ENCODE measurements around the gene MED26. TPM values are rescaled to one million over a fixed set of nuclear protein-coding genes. Genes with fewer than 3 reads are reported as not detected.

The MED26 gene
- total and polyA plus RNA-seq, 2 of the 8 experiments (the other 6 are each of a cell fraction or from before 2014, with no cell fraction given) = 5.3 to 10.7 TPM

DNA sequence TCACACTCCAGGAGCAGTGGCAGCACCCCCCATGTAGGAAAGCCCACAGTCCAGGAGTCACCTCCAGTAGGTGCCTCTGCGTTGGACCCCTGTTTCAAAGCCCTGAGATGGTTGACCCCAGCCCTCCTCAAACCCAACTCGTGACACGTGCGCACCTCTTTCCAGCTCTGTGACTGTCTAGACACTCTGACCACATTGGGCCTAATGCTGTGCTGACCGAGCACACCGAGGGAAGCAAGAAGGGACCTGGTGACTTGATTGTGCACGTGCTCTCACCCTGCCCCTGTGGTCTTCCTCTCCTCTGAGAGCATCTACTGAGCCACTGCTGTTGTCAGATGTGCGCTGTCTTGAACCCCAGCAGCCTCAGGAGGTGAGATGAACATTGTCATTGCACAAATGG lies 32.9 kb downstream of the MED26 start (continued):
- TF ChIP-seq ATF2 (IDR thresholded peaks at IDR 0.05; ENCODE audit: low read length) (no peak), EGR1 (IDR thresholded peaks at IDR 0.05; ENCODE audit: borderline replicate concordance, low read depth, low read length) (no peak), TBP (IDR thresholded peaks at IDR 0.05; ENCODE audit: low read depth, low read length) (no peak), CHD2 (IDR thresholded peaks at IDR 0.05; ENCODE audit: low read length) (no peak), MAX (IDR thresholded peaks at IDR 0.05) (no peak), RXRA (IDR thresholded peaks at IDR 0.05; ENCODE audit: insufficient read depth, low read depth, low read length) (no peak)

Measured in H1 (cell line).